Right lobe of liver (tissue), 4 donors: Measurements from ENCODE around the gene IKZF2.

Experiments
- POLR2A ChIP-seq: fragments of 450-650 bp; IDR thresholded peaks from one replicate; pipeline ENCODE4 v1.6.1; 2017; ENCODE audit warnings: antibody characterized with exemption, mild to moderate bottlenecking
- TF ChIP-seq, protein P1 (sequence below), 4 donors: fragments of 200-600 bp in 3 of 4; fragments of 450-650 bp in 1 of 4; IDR thresholded peaks; one replicate each; pipeline versions ENCODE4 v1.5.1 to v1.8.0; 2016 to 2022; ENCODE audit warnings: antibody characterized with exemption in 4 of 4, mild to moderate bottlenecking in 2 of 4
- donor health status: DM: no; HTN: no; CAD: no.
- donor health status: DM: no; HTN: no; CAD: no.
- donor health status: DM: no; HTN: yes; CAD: no.

DNA sequence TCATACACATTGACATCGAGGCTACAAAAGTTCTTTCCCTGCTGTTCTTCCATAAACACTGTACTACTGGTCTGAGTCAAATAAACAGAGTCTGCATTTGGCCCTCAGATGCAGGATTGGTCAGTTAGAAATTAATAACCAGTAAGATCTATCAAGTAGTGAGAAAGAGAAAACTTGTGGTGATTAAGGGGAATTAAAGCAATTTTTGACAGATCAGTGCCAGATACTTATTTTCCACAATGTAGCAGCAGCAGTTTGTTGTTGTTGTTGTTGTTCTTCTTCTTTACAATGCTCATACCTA is 85.0 kb downstream of the IKZF2 start:
- TF ChIP-seq, protein P1, sequence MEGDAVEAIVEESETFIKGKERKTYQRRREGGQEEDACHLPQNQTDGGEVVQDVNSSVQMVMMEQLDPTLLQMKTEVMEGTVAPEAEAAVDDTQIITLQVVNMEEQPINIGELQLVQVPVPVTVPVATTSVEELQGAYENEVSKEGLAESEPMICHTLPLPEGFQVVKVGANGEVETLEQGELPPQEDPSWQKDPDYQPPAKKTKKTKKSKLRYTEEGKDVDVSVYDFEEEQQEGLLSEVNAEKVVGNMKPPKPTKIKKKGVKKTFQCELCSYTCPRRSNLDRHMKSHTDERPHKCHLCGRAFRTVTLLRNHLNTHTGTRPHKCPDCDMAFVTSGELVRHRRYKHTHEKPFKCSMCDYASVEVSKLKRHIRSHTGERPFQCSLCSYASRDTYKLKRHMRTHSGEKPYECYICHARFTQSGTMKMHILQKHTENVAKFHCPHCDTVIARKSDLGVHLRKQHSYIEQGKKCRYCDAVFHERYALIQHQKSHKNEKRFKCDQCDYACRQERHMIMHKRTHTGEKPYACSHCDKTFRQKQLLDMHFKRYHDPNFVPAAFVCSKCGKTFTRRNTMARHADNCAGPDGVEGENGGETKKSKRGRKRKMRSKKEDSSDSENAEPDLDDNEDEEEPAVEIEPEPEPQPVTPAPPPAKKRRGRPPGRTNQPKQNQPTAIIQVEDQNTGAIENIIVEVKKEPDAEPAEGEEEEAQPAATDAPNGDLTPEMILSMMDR (IDR thresholded peaks at IDR 0.05), result no peak
- no peak for TF ChIP-seq POLR2A
